Duodenal mucosa (tissue), 2 donors: ENCODE results near the gene CEBPA.

Experiments used
- H3K27ac ChIP-seq: one replicate; pipeline ENCODE4 v1.7.0; 2013; ENCODE audit warnings: low read depth, low read length
- H3K27me3 ChIP-seq, 2 donors: one replicate each; pipeline ENCODE4 v1.7.0; 2013; ENCODE audit warnings: low read length in 2 of 2, control low read depth in 1 of 2; ENCODE audit not compliant: insufficient read depth in 2 of 2, control insufficient read depth in 1 of 2
- H3K36me3 ChIP-seq, 2 donors: one replicate each; pipeline ENCODE4 v1.7.0; 2013; ENCODE audit warnings: low read length in 2 of 2, control low read depth in 1 of 2; ENCODE audit not compliant: insufficient read depth in 2 of 2, control insufficient read depth in 1 of 2
- H3K4me1 ChIP-seq, 2 donors: one replicate each; pipeline ENCODE4 v1.7.0; 2013; ENCODE audit warnings: low read length in 2 of 2, control low read depth in 1 of 2; ENCODE audit not compliant: insufficient read depth in 2 of 2, control insufficient read depth in 1 of 2
- H3K4me3 ChIP-seq, 2 donors: one replicate each; pipeline ENCODE4 v1.7.0; 2013; ENCODE audit warnings: low read length in 2 of 2, low read depth in 1 of 2
- H3K9ac ChIP-seq, 2 donors: one replicate each; pipeline ENCODE4 v1.7.0; 2013; ENCODE audit warnings: low read length in 2 of 2, low read depth in 1 of 2
- H3K9me3 ChIP-seq, 2 donors: one replicate each; pipeline ENCODE4 v1.7.0; 2013; ENCODE audit warnings: low read length in 2 of 2, control low read depth in 1 of 2; ENCODE audit not compliant: control insufficient read depth in 1 of 2

Gene CEBPA

GRCh38 chr19:33273881-33274662 lies 28.3 kb downstream of the CEBPA start:
- Histone ChIP-seq H3K9ac (no peak overlapping the region), H3K4me1 (peaks cover 14 to 19% of the 10 kb centered on the region in 2 donors), H3K4me3 (peak overlapping the region in 1 of 2 donors; percentile 5), H3K9me3 (no peaks in the 10 kb centered on the region), H3K27ac (peak overlapping the region; percentile 45), H3K27me3 (no peaks in the 10 kb centered on the region), H3K36me3 (no peaks in the 10 kb centered on the region)

DNA sequence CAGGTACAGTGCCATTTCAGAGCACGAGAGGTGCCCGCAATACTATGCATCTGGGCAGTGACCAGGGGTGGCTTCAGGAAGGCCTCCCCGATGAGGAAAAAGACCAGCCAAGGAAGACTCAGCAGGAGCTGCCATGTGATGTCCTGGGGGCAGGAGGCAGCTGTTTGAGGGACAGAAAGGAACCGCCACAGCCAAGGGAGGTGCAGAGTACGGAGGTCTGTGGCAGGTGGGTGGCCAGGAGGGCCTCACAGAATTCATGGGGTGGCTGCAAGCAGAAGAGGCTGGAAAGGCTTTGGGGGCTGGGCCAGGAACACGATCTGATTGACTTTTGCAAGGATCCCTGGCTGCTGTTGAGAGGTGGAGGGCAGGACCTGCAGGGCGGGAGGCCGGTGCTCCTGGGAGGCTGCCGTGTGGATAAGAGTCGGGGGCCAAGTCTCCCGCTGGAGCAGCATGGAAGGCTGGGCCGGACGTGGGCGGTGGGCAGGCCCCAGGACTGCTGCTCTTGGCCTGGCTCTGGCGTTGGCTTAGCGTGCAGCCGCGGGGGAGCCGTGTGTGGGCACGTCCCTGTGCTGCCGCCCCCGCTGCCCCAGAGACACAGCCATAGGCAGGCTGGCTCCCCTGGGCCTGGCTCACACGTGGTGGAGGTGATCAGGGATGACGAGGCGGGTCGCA lies 29.1 kb downstream of the CEBPA start:
- no peak overlapping the region for H3K27ac ChIP-seq
- H3K4me3 ChIP-seq, result no peak overlapping the region
- H3K9ac ChIP-seq, result no peak overlapping the region
- peaks cover 14 to 19% of the 10 kb centered on the region in 2 donors for H3K4me1 ChIP-seq
- H3K9me3 ChIP-seq, result no peaks in the 10 kb centered on the region
- no peaks in the 10 kb centered on the region for H3K27me3 ChIP-seq
- no peaks in the 10 kb centered on the region for H3K36me3 ChIP-seq

- H3K9ac ChIP-seq, result no peak overlapping the region
- H3K27me3 ChIP-seq, result no peaks in the 10 kb centered on the region
- no peak overlapping the region for H3K27ac ChIP-seq
- no peaks in the 10 kb centered on the region for H3K36me3 ChIP-seq
- H3K4me1 ChIP-seq, result peaks cover 14 to 15% of the 10 kb centered on the region in 2 donors
- H3K9me3 ChIP-seq, result no peaks in the 10 kb centered on the region
- H3K4me3 ChIP-seq, result no peak overlapping the region
Measured at GRCh38 chr19:33271246-33272021, 30.9 kb downstream of the CEBPA start.

- Histone ChIP-seq H3K4me1 (peaks cover 14 to 15% of the 10 kb centered on the region in 2 donors), H3K27ac (no peak overlapping the region)
Measured at GRCh38 chr19:33270769-33271168, 31.6 kb downstream of the CEBPA start.

GRCh38 chr19:33269016-33269415 lies 33.3 kb downstream of the CEBPA start:
- Histone ChIP-seq H3K27ac (no peak overlapping the region), H3K4me1 (peaks cover 5 to 7% of the 10 kb centered on the region in 2 donors), H3K27me3 (no peaks in the 10 kb centered on the region), H3K9me3 (no peaks in the 10 kb centered on the region), H3K4me3 (no peak overlapping the region), H3K36me3 (no peaks in the 10 kb centered on the region), H3K9ac (no peak overlapping the region)

More at GRCh38 chr19:33270769-33271168, 31.6 kb downstream of the CEBPA start:
- no peak overlapping the region for H3K4me3 ChIP-seq
- no peaks in the 10 kb centered on the region for H3K9me3 ChIP-seq
- H3K9ac ChIP-seq, result no peak overlapping the region
- no peaks in the 10 kb centered on the region for H3K36me3 ChIP-seq
- no peaks in the 10 kb centered on the region for H3K27me3 ChIP-seq

DNA sequence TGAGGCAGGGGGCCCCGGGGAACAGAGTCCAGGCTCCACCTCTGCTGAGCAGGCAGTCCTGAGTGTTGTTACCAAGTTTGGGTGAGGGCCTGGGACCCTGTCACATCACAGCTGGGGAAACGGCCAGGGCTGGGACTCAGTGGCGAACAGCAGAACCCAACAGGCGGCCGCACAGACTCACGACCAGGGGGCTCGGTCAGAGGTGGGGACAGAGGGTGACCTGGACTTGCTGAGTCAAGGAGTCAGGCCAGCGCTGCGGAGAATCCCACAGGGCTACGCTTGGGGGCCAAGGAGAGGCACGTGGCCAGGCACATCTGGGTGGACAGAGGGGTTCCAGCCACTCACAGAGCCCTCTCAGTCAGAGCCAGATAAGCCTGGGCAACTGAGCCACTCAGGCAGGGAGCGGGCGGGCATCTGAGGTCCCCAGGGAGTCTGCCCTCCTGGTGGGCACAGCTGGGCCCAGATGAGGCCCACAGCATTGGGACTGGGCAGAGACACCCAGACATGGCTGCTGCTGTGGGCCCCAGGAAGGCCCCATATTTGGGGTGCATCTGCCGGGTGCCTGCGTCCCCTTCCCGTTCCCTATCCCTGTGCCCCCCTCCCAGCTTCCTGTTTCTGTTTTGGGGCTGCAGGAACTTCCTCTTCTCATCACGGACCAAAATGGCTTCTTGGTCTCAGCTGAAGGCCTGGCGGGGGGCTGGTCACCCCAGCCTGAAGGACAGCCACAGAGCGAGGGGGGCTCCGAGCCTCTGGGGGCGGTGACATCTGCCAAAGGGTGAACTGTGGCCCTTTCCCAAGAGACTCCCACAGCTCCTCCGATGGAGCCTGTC lies 34.0 kb downstream of the CEBPA start:
- peaks cover 0 to under 1% of the 10 kb centered on the region in 2 donors for H3K4me1 ChIP-seq
- peak overlapping the region; percentile 25 for H3K27ac ChIP-seq
- H3K27me3 ChIP-seq, result no peaks in the 10 kb centered on the region
- H3K4me3 ChIP-seq, result no peak overlapping the region
- H3K36me3 ChIP-seq, result no peaks in the 10 kb centered on the region
- no peaks in the 10 kb centered on the region for H3K9me3 ChIP-seq
- H3K9ac ChIP-seq, result no peak overlapping the region

DNA sequence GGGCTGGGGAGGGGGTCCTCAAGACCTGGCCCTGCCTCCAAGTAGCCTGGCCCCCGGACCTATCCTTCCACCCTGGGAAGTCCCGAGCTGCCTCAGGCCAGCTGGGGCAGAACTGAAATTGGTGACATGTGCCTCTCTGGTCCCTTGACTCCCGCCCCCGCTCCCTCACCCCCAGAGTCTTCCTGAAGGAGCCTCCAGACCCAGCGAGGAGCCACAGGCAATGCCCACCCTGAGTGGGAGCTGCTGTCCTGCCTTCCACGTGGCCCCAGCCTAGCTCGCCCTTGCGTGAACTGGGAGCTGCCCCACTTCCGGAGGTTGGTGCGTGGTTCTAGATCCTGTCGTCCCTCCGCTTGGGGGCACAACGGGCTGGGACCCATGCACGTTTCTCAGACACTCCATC lies 34.6 kb downstream of the CEBPA start:
- no peaks in the 10 kb centered on the region for H3K9me3 ChIP-seq
- no peak overlapping the region for H3K4me3 ChIP-seq
- H3K9ac ChIP-seq, result no peak overlapping the region
- H3K27me3 ChIP-seq, result no peaks in the 10 kb centered on the region
- H3K36me3 ChIP-seq, result no peaks in the 10 kb centered on the region
- H3K4me1 ChIP-seq, result no peaks in the 10 kb centered on the region
- no peak overlapping the region for H3K27ac ChIP-seq

GRCh38 chr19:33266974-33267484 lies 35.3 kb downstream of the CEBPA start:
- Histone ChIP-seq H3K9me3 (no peaks in the 10 kb centered on the region), H3K27ac (no peak overlapping the region), H3K27me3 (no peaks in the 10 kb centered on the region), H3K9ac (no peak overlapping the region), H3K4me3 (no peak overlapping the region), H3K36me3 (no peaks in the 10 kb centered on the region), H3K4me1 (no peaks in the 10 kb centered on the region)

DNA sequence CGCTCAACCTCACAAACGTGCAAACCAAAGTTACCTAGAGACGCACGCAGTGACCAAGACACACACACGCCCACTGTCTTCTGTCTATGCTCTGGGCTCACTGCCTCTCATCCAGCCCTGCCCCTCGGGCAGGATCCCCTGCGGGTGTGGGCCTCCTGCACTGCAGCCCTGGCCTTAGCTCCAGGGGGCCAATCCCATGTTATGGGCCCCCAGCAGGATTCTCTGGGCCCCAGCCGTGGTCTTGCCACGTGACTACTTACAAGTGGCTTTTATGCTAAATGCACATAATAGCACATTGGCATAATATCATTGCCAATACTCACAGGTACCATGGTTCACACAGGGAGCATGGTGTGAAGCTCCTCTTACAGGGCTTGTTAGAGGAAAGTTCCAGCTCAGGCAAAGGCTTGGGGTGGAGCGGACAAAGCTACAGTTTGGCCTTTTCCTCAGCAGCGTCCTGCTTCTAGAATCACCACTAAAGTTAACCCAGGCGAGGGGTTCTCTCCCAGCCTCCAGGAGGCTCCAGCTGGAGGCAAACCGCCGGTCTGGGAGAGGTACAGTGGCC lies 37.4 kb downstream of the CEBPA start:
- H3K27ac ChIP-seq, result no peak overlapping the region
- no peak overlapping the region for H3K4me3 ChIP-seq
- H3K9ac ChIP-seq, result no peak overlapping the region
- H3K9me3 ChIP-seq, result no peaks in the 10 kb centered on the region
- no peaks in the 10 kb centered on the region for H3K27me3 ChIP-seq
- H3K36me3 ChIP-seq, result no peaks in the 10 kb centered on the region
- no peaks in the 10 kb centered on the region for H3K4me1 ChIP-seq
